Colonic mucosa (tissue), 4 donors: Measurements from ENCODE around the gene DSN1. TPM values are rescaled to one million over a fixed set of nuclear protein-coding genes. Genes with fewer than 3 reads are reported as not detected.

ENCODE experiments used
- DNase-seq: peaks from one replicate; pipeline ENCODE4 v3.0.0-alpha.2; 2020
- H3K27ac ChIP-seq: fragments of 200-600 bp; one replicate; pipeline ENCODE4 v1.8.0; 2021
- H3K27me3 ChIP-seq: fragments of 200-600 bp; one replicate; pipeline ENCODE4 v1.8.0; 2021
- H3K36me3 ChIP-seq: fragments of 200-600 bp; one replicate; pipeline ENCODE4 v1.8.0; 2021
- H3K4me1 ChIP-seq: fragments of 200-600 bp; one replicate; pipeline ENCODE4 v1.8.0; 2021; ENCODE audit warnings: mild to moderate bottlenecking
- H3K4me3 ChIP-seq: fragments of 200-600 bp; one replicate; pipeline ENCODE4 v1.8.0; 2021
- H3K9ac ChIP-seq, 2 donors: one replicate each; pipeline ENCODE4 v1.7.0; 2013; ENCODE audit warnings: control low read depth in 2 of 2, low read depth in 2 of 2, low read length in 2 of 2
- H3K9me3 ChIP-seq: fragments of 200-600 bp; one replicate; pipeline ENCODE4 v1.8.0; 2021
- intact Hi-C: fragments of 100-400 bp; cut with DNase I; formaldehyde crosslinking; loops from one replicate; pipeline ENCODE4 v1.14.1; 2022
- total RNA-seq, 2 donors: library from RNA; stranded (reverse); fragmentation: NEBNext Ultra II Directional in 1 of 2; extraction: Animal tissue kit (Norgen Biotek cat#: 25700) in 1 of 2; gene quantifications; one replicate each; pipeline ENCODE4 v1.2.1, GENCODE V29; 2021
- TF ChIP-seq, protein P1 (sequence below): fragments of 200-600 bp; IDR thresholded peaks from one replicate; pipeline ENCODE4 v1.8.0; 2022; ENCODE audit warnings: antibody characterized with exemption, mild to moderate bottlenecking
- donor health status: healthy.
- donor health status: DM: no; HTN: no; CAD: no.
- donor health status: DM: no; HTN: no; CAD: no.

Gene DSN1
- total RNA-seq, 2 donors from 2014 or later = 10.9 to 24.2 TPM

DNA sequence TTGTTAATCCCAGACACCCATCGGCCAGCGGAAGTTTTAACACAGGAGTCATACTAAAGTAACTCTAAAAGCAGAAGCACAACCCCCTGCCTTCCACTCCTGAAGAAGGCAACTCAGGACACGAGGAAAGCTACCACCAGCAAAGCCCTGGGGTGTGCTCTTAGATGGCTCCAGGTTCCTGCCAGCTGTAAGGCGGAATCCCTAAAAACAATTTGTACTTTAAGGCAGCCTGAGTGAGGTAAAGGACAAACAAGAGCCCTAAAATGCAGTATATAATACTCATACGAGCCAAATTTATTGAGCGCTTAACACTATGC lies 36.4 kb downstream of the DSN1 start:
- Histone ChIP-seq H3K9ac (no peak overlapping the region), H3K27ac (no peak overlapping the region), H3K4me3 (no peak overlapping the region), H3K4me1 (no peaks in the 10 kb centered on the region), H3K9me3 (no peaks in the 10 kb centered on the region), H3K36me3 (no peaks in the 10 kb centered on the region), H3K27me3 (no peaks in the 10 kb centered on the region)
- TF ChIP-seq, protein P1, sequence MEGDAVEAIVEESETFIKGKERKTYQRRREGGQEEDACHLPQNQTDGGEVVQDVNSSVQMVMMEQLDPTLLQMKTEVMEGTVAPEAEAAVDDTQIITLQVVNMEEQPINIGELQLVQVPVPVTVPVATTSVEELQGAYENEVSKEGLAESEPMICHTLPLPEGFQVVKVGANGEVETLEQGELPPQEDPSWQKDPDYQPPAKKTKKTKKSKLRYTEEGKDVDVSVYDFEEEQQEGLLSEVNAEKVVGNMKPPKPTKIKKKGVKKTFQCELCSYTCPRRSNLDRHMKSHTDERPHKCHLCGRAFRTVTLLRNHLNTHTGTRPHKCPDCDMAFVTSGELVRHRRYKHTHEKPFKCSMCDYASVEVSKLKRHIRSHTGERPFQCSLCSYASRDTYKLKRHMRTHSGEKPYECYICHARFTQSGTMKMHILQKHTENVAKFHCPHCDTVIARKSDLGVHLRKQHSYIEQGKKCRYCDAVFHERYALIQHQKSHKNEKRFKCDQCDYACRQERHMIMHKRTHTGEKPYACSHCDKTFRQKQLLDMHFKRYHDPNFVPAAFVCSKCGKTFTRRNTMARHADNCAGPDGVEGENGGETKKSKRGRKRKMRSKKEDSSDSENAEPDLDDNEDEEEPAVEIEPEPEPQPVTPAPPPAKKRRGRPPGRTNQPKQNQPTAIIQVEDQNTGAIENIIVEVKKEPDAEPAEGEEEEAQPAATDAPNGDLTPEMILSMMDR = no peak
- intact Hi-C loops = no loop called here
- DNase-seq = no peak

- no peak overlapping the region for H3K27ac ChIP-seq
- TF ChIP-seq, protein P1 = no peak
- no peak overlapping the region for H3K4me3 ChIP-seq
- H3K4me1 ChIP-seq = no peaks in the 10 kb centered on the region
- no peaks in the 10 kb centered on the region for H3K27me3 ChIP-seq
- intact Hi-C loops = no loop called here
- no peaks in the 10 kb centered on the region for H3K36me3 ChIP-seq
- DNase-seq = no peak
- no peaks in the 10 kb centered on the region for H3K9me3 ChIP-seq
- H3K9ac ChIP-seq = no peak overlapping the region
Observed at GRCh38 chr20:36736451-36737182, 36.9 kb downstream of the DSN1 start.

DNA sequence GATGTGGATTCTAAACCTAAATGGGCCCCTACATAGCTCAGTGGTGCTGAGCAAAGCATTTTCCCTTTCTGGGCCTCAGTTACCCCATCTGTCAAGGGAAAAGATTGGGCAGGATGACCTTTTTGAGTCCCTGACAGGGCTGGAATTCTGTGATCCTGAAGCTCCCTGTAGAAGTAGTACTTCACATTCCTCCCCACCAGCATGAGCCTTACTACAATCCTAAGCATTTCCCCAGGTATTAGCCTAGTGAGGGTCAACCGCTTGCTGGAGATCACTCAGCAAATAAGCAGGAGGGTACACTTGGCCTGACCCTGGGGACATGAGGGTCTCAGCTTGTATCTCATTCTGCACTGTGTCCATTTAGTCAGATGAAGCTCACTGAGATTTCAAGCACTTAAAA lies 41.1 kb downstream of the DSN1 start:
- intact Hi-C loops = no loop called here

DNA sequence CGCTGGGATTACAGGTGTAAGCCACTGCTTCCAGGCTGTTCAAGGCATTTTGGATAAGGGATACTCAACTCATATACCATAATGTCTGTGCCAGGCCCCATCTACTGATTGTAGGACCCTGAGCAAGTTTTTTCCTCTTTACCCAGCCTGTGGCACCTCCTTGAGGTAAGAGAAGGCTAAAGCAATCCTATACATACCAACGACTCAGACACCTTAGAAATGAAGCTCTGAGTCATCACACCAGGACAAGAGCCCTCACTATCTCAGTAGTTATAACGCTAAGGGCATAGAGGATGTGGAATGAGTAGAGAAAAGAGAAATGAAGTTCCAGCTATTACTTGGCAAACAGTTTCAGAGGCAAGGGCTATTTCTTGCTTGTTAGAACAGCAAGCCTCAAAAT lies 44.6 kb downstream of the DSN1 start:
- TF ChIP-seq, protein P1 = no peak

More for the DNA sequence above, 41.1 kb downstream of the DSN1 start:
- no peak for DNase-seq
- Histone ChIP-seq H3K4me3 (no peak overlapping the region), H3K4me1 (no peaks in the 10 kb centered on the region), H3K27ac (no peak overlapping the region), H3K36me3 (no peaks in the 10 kb centered on the region), H3K27me3 (no peaks in the 10 kb centered on the region), H3K9me3 (no peaks in the 10 kb centered on the region), H3K9ac (no peak overlapping the region)
- TF ChIP-seq, protein P1 = no peak

DNA sequence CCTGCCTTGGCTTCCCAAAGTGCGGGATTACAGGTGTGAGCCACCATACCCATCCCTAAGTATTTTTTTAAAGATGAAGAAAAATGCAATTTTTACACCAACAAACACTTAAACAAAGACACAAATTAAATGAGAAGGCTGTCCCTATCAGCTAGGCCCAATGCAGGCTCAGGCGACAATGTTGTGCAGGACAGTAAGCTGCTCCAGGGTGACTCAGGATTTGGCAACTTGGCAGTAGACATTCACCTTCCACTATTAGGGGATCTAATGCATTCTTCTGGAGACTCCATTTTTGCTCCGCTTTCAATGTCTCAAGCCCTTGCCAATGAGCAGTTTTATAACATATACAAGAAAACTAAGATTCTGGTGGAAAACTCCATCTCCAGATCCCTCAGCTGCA lies 47.4 kb downstream of the DSN1 start:
- DNase-seq = no peak
- no peaks in the 10 kb centered on the region for H3K27me3 ChIP-seq
- H3K9me3 ChIP-seq = no peaks in the 10 kb centered on the region
- no peak overlapping the region for H3K9ac ChIP-seq
- no peaks in the 10 kb centered on the region for H3K4me1 ChIP-seq
- no peak overlapping the region for H3K4me3 ChIP-seq
- no peak overlapping the region for H3K27ac ChIP-seq
- H3K36me3 ChIP-seq = no peaks in the 10 kb centered on the region
- TF ChIP-seq, protein P1 = no peak
- intact Hi-C loops = no loop called here

More for the DNA sequence above, 44.6 kb downstream of the DSN1 start:
- no peak overlapping the region for H3K27ac ChIP-seq
- H3K9me3 ChIP-seq = no peaks in the 10 kb centered on the region
- H3K27me3 ChIP-seq = no peaks in the 10 kb centered on the region
- no peak for DNase-seq
- no peak overlapping the region for H3K4me3 ChIP-seq
- intact Hi-C loops = no loop called here
- no peaks in the 10 kb centered on the region for H3K4me1 ChIP-seq
- H3K36me3 ChIP-seq = no peaks in the 10 kb centered on the region
- H3K9ac ChIP-seq = no peak overlapping the region
